ENCODE results near the gene COQ7.

The COQ7 gene

GRCh38 chr16:19073344-19073743 is 5.9 kb downstream of the COQ7 start:
- peaks cover 62% of the 10 kb centered on the region for H3K36me3 ChIP-seq (ENCODE audit: insufficient read depth, insufficient read length, low read length)
- TF ChIP-seq YY1 (IDR thresholded peaks at IDR 0.05; ENCODE audit: insufficient read depth, insufficient read length) (no peak), ZNF274 (IDR thresholded peaks at IDR 0.05; ENCODE audit: low read depth, low read length) (no peak), SUZ12 (IDR thresholded peaks at IDR 0.05; ENCODE audit: extremely low read depth, insufficient read depth, insufficient read length) (no peak)
- no peak overlapping the region for H3K4me3 ChIP-seq (ENCODE audit: insufficient read length, low read depth)
- no peak for DNase-seq (ENCODE audit: low read depth, low spot score)
- no peaks in the 10 kb centered on the region for H3K4me1 ChIP-seq (ENCODE audit: insufficient read depth, insufficient read length)
- H3K9me3 ChIP-seq (ENCODE audit: insufficient read depth, low read length), result no peaks in the 10 kb centered on the region
- H3K27me3 ChIP-seq (ENCODE audit: insufficient read depth, insufficient read length), result no peaks in the 10 kb centered on the region
- no peak overlapping the region for H3K9ac ChIP-seq (ENCODE audit: insufficient read length, low read depth)

- Histone ChIP-seq H3K9me3 (ENCODE audit: insufficient read depth, low read length) (no peaks in the 10 kb centered on the region), H3K36me3 (ENCODE audit: insufficient read depth, insufficient read length, low read length) (peaks cover 68% of the 10 kb centered on the region), H3K27me3 (ENCODE audit: insufficient read depth, insufficient read length) (no peaks in the 10 kb centered on the region), H3K4me1 (ENCODE audit: insufficient read depth, insufficient read length) (no peaks in the 10 kb centered on the region), H3K4me3 (ENCODE audit: insufficient read length, low read depth) (no peak overlapping the region), H3K9ac (ENCODE audit: insufficient read length, low read depth) (no peak overlapping the region)
- no peak for DNase-seq (ENCODE audit: low read depth, low spot score)
- TF ChIP-seq YY1 (IDR thresholded peaks at IDR 0.05; ENCODE audit: insufficient read depth, insufficient read length), result no peak
- TF ChIP-seq SUZ12 (IDR thresholded peaks at IDR 0.05; ENCODE audit: extremely low read depth, insufficient read depth, insufficient read length), result no peak
- no peak for TF ChIP-seq ZNF274 (IDR thresholded peaks at IDR 0.05; ENCODE audit: low read depth, low read length)
Observed at GRCh38 chr16:19073863-19074262, 6.4 kb downstream of the COQ7 start.

- Histone ChIP-seq H3K36me3 (ENCODE audit: insufficient read depth, insufficient read length, low read length) (peaks cover 76% of the 10 kb centered on the region), H3K4me1 (ENCODE audit: insufficient read depth, insufficient read length) (no peaks in the 10 kb centered on the region), H3K9me3 (ENCODE audit: insufficient read depth, low read length) (peaks cover 6% of the 10 kb centered on the region), H3K4me3 (ENCODE audit: insufficient read length, low read depth) (no peak overlapping the region), H3K27me3 (ENCODE audit: insufficient read depth, insufficient read length) (no peaks in the 10 kb centered on the region), H3K9ac (ENCODE audit: insufficient read length, low read depth) (no peak overlapping the region)
- no peak for TF ChIP-seq SUZ12 (IDR thresholded peaks at IDR 0.05; ENCODE audit: extremely low read depth, insufficient read depth, insufficient read length)
- no peak for TF ChIP-seq ZNF274 (IDR thresholded peaks at IDR 0.05; ENCODE audit: low read depth, low read length)
- TF ChIP-seq YY1 (IDR thresholded peaks at IDR 0.05; ENCODE audit: insufficient read depth, insufficient read length), result no peak
- no peak for DNase-seq (ENCODE audit: low read depth, low spot score)
Observed at GRCh38 chr16:19075511-19075910, 8.1 kb downstream of the COQ7 start.

GRCh38 chr16:19077879-19078278 is 10.5 kb downstream of the COQ7 start:
- Histone ChIP-seq H3K4me1 (ENCODE audit: insufficient read depth, insufficient read length) (no peaks in the 10 kb centered on the region), H3K9ac (ENCODE audit: insufficient read length, low read depth) (no peak overlapping the region), H3K4me3 (ENCODE audit: insufficient read length, low read depth) (no peak overlapping the region), H3K9me3 (ENCODE audit: insufficient read depth, low read length) (peaks cover 16% of the 10 kb centered on the region), H3K27me3 (ENCODE audit: insufficient read depth, insufficient read length) (no peaks in the 10 kb centered on the region), H3K36me3 (ENCODE audit: insufficient read depth, insufficient read length, low read length) (peaks cover 63% of the 10 kb centered on the region)
- no peak for TF ChIP-seq YY1 (IDR thresholded peaks at IDR 0.05; ENCODE audit: insufficient read depth, insufficient read length)
- TF ChIP-seq SUZ12 (IDR thresholded peaks at IDR 0.05; ENCODE audit: extremely low read depth, insufficient read depth, insufficient read length), result no peak
- TF ChIP-seq ZNF274 (IDR thresholded peaks at IDR 0.05; ENCODE audit: low read depth, low read length), result no peak
- no peak for DNase-seq (ENCODE audit: low read depth, low spot score)

- Histone ChIP-seq H3K9me3 (ENCODE audit: insufficient read depth, low read length) (peaks cover 16% of the 10 kb centered on the region), H3K27me3 (ENCODE audit: insufficient read depth, insufficient read length) (peaks cover 19% of the 10 kb centered on the region), H3K36me3 (ENCODE audit: insufficient read depth, insufficient read length, low read length) (peaks cover 17% of the 10 kb centered on the region), H3K9ac (ENCODE audit: insufficient read length, low read depth) (no peak overlapping the region), H3K4me1 (ENCODE audit: insufficient read depth, insufficient read length) (no peaks in the 10 kb centered on the region), H3K4me3 (ENCODE audit: insufficient read length, low read depth) (no peak overlapping the region)
- DNase-seq (ENCODE audit: low read depth, low spot score), result no peak
- no peak for TF ChIP-seq SUZ12 (IDR thresholded peaks at IDR 0.05; ENCODE audit: extremely low read depth, insufficient read depth, insufficient read length)
- no peak for TF ChIP-seq ZNF274 (IDR thresholded peaks at IDR 0.05; ENCODE audit: low read depth, low read length)
- TF ChIP-seq YY1 (IDR thresholded peaks at IDR 0.05; ENCODE audit: insufficient read depth, insufficient read length), result no peak
Observed at GRCh38 chr16:19083670-19084069, 16.3 kb downstream of the COQ7 start.

- Histone ChIP-seq H3K27me3 (ENCODE audit: insufficient read depth, insufficient read length) (peaks cover 19% of the 10 kb centered on the region), H3K9me3 (ENCODE audit: insufficient read depth, low read length) (peaks cover 16% of the 10 kb centered on the region), H3K4me3 (ENCODE audit: insufficient read length, low read depth) (no peak overlapping the region), H3K4me1 (ENCODE audit: insufficient read depth, insufficient read length) (no peaks in the 10 kb centered on the region), H3K36me3 (ENCODE audit: insufficient read depth, insufficient read length, low read length) (peaks cover 12% of the 10 kb centered on the region), H3K9ac (ENCODE audit: insufficient read length, low read depth) (no peak overlapping the region)
- no peak for TF ChIP-seq YY1 (IDR thresholded peaks at IDR 0.05; ENCODE audit: insufficient read depth, insufficient read length)
- no peak for TF ChIP-seq SUZ12 (IDR thresholded peaks at IDR 0.05; ENCODE audit: extremely low read depth, insufficient read depth, insufficient read length)
- no peak for TF ChIP-seq ZNF274 (IDR thresholded peaks at IDR 0.05; ENCODE audit: low read depth, low read length)
- DNase-seq (ENCODE audit: low read depth, low spot score), result no peak
Observed at GRCh38 chr16:19084139-19084538, 16.7 kb downstream of the COQ7 start.

- no peak overlapping the region for H3K9ac ChIP-seq (ENCODE audit: insufficient read length, low read depth)
- H3K36me3 ChIP-seq (ENCODE audit: insufficient read depth, insufficient read length, low read length), result peaks cover 7% of the 10 kb centered on the region
- H3K4me3 ChIP-seq (ENCODE audit: insufficient read length, low read depth), result no peak overlapping the region
- TF ChIP-seq SUZ12 (IDR thresholded peaks at IDR 0.05; ENCODE audit: extremely low read depth, insufficient read depth, insufficient read length) (no peak), ZNF274 (IDR thresholded peaks at IDR 0.05; ENCODE audit: low read depth, low read length) (no peak), YY1 (IDR thresholded peaks at IDR 0.05; ENCODE audit: insufficient read depth, insufficient read length) (no peak)
- no peaks in the 10 kb centered on the region for H3K4me1 ChIP-seq (ENCODE audit: insufficient read depth, insufficient read length)
- H3K27me3 ChIP-seq (ENCODE audit: insufficient read depth, insufficient read length), result peaks cover 19% of the 10 kb centered on the region
- no peak for DNase-seq (ENCODE audit: low read depth, low spot score)
- H3K9me3 ChIP-seq (ENCODE audit: insufficient read depth, low read length), result peaks cover 16% of the 10 kb centered on the region
Observed at GRCh38 chr16:19084879-19085278, 17.5 kb downstream of the COQ7 start.
